PC-9 (cell line): ENCODE data around the gene KNG1.

ENCODE experiments used
- EZH2 ChIP-seq: fragments of 200-600 bp; sonication (generic); IDR thresholded peaks from 2 replicates; pipeline ENCODE4 v1.8.0; 2017; ENCODE audit warnings: antibody characterized with exemption, low read depth
- TF ChIP-seq, protein P1 (sequence below): fragments of 200-600 bp; sonication (generic); conservative IDR thresholded peaks from 2 replicates; pipeline ENCODE4 v1.6.1; 2017; ENCODE audit warnings: mixed run types, antibody characterized with exemption, mild to moderate bottlenecking, moderate library complexity

- TF ChIP-seq, protein P1, sequence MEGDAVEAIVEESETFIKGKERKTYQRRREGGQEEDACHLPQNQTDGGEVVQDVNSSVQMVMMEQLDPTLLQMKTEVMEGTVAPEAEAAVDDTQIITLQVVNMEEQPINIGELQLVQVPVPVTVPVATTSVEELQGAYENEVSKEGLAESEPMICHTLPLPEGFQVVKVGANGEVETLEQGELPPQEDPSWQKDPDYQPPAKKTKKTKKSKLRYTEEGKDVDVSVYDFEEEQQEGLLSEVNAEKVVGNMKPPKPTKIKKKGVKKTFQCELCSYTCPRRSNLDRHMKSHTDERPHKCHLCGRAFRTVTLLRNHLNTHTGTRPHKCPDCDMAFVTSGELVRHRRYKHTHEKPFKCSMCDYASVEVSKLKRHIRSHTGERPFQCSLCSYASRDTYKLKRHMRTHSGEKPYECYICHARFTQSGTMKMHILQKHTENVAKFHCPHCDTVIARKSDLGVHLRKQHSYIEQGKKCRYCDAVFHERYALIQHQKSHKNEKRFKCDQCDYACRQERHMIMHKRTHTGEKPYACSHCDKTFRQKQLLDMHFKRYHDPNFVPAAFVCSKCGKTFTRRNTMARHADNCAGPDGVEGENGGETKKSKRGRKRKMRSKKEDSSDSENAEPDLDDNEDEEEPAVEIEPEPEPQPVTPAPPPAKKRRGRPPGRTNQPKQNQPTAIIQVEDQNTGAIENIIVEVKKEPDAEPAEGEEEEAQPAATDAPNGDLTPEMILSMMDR = no peak
- TF ChIP-seq EZH2 = no peak
Measured at GRCh38 chr3:186708983-186709679, 8.0 kb upstream of the KNG1 start.
